Measurements from ENCODE around the gene PHF2.

DNA sequence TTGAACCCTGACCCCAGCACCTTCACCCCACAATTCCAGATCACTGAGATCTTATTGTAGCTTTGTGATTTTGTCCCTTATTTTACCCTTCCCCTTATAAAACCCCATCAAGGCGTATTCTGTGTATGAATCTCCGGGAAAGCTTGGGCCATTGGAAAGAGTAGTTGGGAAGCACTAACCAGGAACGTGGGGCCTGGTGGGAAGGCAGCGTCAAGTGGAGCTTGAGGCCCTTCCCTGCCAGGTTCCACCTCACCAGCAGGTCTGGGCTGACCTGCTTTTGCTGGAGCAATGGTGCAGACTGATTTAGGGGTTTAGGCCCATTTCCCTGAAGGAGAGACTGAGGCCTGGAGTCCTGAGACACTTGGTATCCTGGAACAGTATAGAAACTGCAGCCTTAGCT, 9.3 kb downstream of the PHF2 start:
- TF ChIP-seq, protein P1, sequence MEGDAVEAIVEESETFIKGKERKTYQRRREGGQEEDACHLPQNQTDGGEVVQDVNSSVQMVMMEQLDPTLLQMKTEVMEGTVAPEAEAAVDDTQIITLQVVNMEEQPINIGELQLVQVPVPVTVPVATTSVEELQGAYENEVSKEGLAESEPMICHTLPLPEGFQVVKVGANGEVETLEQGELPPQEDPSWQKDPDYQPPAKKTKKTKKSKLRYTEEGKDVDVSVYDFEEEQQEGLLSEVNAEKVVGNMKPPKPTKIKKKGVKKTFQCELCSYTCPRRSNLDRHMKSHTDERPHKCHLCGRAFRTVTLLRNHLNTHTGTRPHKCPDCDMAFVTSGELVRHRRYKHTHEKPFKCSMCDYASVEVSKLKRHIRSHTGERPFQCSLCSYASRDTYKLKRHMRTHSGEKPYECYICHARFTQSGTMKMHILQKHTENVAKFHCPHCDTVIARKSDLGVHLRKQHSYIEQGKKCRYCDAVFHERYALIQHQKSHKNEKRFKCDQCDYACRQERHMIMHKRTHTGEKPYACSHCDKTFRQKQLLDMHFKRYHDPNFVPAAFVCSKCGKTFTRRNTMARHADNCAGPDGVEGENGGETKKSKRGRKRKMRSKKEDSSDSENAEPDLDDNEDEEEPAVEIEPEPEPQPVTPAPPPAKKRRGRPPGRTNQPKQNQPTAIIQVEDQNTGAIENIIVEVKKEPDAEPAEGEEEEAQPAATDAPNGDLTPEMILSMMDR (IDR thresholded peaks at IDR 0.05): no peak
- TF ChIP-seq POLR2A (IDR thresholded peaks at IDR 0.05): no peak

Measured in breast epithelium (tissue), 3 donors.